GM12872 (cell line): ENCODE results near the gene ZMIZ2.

Experiments used
- CTCF ChIP-seq: IDR thresholded peaks from 3 replicates; pipeline ENCODE4 v1.5.1; 2011; ENCODE audit warnings: low read depth, mild to moderate bottlenecking, low read length, moderate library complexity; ENCODE audit not compliant: insufficient read depth

Gene ZMIZ2

GRCh38 chr7:44750424-44750823 is 1.8 kb downstream of the ZMIZ2 start:
- no peak for TF ChIP-seq CTCF

DNA sequence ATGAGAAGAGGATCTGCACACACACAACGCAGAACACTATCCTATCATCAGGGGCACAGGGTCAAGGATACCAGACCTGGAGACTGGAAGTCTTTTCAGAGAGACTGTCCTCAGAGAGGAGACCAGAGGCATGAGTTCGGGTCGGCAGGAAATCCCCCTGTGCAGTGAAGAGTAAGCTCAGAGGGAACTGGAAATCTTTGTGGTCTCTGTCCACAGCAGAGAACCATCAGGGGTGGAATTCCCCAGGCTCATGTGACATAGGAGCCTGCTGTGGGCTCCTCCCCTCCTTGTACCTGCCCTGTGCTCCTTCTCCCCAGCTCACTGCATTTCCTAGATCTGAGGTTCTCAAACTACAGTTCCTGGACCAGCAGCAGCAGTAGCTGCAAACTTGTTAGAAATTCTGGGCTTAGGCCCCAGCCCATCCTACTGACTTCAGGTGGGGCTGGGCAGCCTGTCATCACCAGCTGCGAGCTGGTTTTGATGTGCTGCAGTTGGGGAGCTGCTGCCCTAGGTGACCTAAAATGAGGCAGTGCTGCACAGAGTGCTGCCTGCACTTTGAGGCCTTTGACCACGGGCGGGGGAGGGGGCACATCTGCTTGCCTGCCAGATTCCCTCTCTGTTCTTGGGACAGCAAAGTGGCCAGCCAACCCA is 2.4 kb downstream of the ZMIZ2 start:
- TF ChIP-seq CTCF = no peak

GRCh38 chr7:44752822-44753221 is 4.2 kb downstream of the ZMIZ2 start:
- TF ChIP-seq CTCF = no peak

DNA sequence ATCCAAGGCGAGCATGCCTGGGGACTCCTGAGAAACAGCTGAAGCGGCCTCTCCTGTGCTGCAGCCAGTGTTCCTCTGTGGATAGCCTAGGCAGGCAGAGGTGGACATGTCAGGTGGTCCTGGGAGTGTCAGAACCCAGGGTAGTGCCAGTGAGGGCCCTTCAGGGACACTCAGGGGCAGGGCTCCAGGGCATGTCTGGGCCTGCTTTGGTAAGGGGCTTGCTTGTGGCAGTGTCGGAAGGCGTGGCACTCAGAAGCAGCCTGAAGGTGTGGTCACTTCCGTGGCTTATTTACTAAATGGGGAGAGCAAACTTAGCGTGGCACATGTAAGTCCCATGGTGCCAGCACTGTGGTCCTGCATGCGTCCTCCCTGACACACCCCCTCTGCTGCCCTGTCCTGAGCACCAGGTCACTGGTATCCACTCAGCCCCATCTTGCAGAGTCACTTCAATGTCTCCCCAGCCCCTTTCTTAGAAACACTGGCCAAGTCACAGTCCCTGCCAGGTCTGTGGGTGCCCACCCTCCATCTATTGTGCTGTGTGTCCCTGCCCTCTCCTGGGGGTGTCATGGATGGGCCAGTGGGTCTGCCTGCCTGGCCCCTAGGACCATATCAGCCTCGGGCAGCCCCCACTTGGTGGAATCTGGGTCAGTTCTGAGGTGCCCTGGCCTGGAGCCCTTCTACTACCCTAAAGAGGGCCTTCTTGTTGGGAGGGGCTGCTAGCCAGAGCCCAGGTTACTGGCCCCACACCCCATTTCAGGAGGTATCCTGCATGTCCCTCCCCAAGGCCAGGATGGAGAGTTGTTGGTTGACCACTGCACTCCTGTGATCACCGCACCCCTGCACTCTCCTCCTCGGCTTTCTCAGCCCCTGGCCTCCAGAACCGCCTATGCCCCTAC is 6.4 kb downstream of the ZMIZ2 start:
- no peak for TF ChIP-seq CTCF

DNA sequence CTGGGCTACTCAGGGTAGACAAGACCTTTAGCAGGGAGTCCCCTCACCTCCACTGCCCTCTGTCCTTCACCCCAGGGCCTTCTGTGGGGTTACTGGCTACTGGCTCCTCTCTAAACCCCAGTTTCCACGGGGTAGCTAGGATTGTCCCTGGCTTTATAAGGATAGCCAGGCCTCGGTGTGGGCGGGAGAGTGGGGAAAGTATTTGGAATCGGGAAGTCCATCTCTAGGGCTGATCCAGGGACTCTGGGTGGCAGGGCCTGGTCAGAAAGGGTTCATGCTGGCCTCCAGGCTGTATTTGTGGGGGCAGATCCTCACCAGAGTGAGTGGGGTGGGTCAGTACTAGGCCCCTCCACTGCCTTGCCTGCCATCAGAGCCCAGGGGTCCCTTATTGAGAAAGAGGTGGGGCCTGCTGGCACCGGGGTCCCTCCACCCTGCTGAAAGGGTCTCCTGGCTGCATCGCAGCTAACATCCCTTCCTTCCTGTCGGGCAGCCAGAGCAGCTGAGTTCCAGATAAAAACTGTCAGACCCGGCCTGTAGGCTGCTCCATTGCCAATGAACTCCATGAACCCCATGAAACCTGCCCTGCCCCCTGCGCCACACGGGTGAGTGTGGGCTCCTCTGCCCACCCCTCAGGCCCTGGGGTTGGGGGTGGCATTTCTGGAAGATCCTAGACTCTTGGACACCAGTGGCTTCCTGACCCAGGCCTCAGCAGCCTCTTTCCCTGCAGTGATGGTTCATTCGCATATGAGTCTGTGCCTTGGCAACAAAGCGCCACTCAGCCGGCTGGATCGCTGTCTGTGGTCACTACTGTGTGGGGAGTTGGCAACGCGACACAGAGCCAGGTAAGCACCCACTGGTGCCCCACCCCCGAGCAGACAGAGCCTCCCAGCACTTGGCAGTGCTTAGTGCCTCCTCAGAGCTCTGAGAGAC is 7.3 kb downstream of the ZMIZ2 start:
- no peak for TF ChIP-seq CTCF

DNA sequence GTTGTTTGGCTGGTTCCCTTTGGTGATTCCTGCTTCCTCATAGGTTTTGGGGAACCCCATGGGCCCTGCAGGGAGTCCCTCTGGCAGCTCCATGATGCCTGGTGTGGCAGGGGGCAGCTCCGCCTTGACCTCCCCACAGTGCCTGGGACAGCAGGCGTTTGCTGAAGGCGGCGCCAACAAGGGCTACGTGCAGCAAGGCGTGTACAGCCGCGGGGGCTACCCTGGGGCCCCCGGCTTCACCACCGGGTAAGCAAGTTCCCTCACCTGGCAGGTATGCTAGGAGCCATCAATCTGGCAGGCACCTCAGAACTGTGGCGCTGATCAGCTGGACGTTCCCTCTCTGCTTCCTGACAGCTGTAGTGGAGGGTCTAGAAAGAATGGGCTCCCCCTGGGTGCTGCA is 8.3 kb downstream of the ZMIZ2 start:
- TF ChIP-seq CTCF = no peak

DNA sequence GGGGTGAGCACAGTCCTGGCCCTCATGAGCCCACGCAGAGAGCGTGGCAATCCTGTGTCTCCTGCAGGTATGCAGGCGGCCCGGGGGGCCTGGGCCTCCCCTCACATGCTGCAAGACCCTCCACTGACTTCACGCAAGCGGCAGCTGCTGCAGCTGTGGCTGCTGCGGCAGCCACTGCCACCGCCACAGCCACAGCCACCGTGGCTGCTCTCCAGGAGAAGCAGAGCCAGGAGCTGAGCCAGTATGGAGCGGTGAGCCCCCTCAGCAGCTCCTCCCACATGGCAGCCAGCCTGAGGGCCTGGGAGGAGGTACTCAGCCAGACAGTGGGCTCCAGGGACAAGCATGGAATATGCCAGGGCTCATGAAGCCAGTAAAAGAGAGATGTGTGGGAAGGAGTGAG is 8.7 kb downstream of the ZMIZ2 start:
- no peak for TF ChIP-seq CTCF
